ENCODE results near the gene KRTAP25-1. TPM values are rescaled to one million over a fixed set of nuclear protein-coding genes. Genes with fewer than 3 reads are reported as not detected.

The KRTAP25-1 gene
- total RNA-seq, 4 donors from 2014 or later, result not detected

- Histone ChIP-seq H3K4me1 (no peaks in the 10 kb centered on the region), H3K9me3 (no peaks in the 10 kb centered on the region), H3K27ac (replicated peaks in 1 of 4) (no peak overlapping the region), H3K27me3 (no peaks in the 10 kb centered on the region), H3K4me3 (no peak overlapping the region), H3K36me3 (no peaks in the 10 kb centered on the region)
- intact Hi-C loops (cut with DNase I), result no loop called here
- no peak for DNase-seq (ENCODE audit: extremely low spot score)
- TF ChIP-seq POLR2A (IDR thresholded peaks at IDR 0.05; ENCODE audit: low read depth) (no peak), EP300 (IDR thresholded peaks at IDR 0.05) (no peak), CTCF (IDR thresholded peaks at IDR 0.05) (no peak), POLR2AphosphoS5 (IDR thresholded peaks at IDR 0.05) (no peak)
- WGBS, result 71% methylated on average over 3 of the region's 3 CpGs
These were observed 44.4 kb upstream of the KRTAP25-1 start for GRCh38 chr21:30333736-30334135.

GRCh38 chr21:30332681-30333080 is 43.4 kb upstream of the KRTAP25-1 start:
- Histone ChIP-seq H3K27me3 (no peaks in the 10 kb centered on the region), H3K4me3 (no peak overlapping the region), H3K4me1 (no peaks in the 10 kb centered on the region), H3K9me3 (no peaks in the 10 kb centered on the region), H3K36me3 (no peaks in the 10 kb centered on the region), H3K27ac (replicated peaks in 1 of 4) (no peak overlapping the region)
- no peak for TF ChIP-seq POLR2AphosphoS5 (IDR thresholded peaks at IDR 0.05)
- TF ChIP-seq CTCF (IDR thresholded peaks at IDR 0.05), result no peak
- no peak for TF ChIP-seq POLR2A (IDR thresholded peaks at IDR 0.05; ENCODE audit: low read depth)
- no peak for TF ChIP-seq EP300 (IDR thresholded peaks at IDR 0.05)
- intact Hi-C loops (cut with DNase I), result no loop called here
- no peak for DNase-seq (ENCODE audit: extremely low spot score)
- 71% methylated on average over 2 of the region's 2 CpGs for WGBS

GRCh38 chr21:30329203-30329875 is 40.0 kb upstream of the KRTAP25-1 start:
- Histone ChIP-seq H3K9me3 (peaks cover 0 to 14% (median 3%) of the 10 kb centered on the region in 4 donors), H3K4me1 (no peaks in the 10 kb centered on the region), H3K27me3 (no peaks in the 10 kb centered on the region), H3K36me3 (no peaks in the 10 kb centered on the region), H3K27ac (replicated peaks in 1 of 4) (no peak overlapping the region), H3K4me3 (no peak overlapping the region)
- WGBS, result 88% methylated on average over 4 of the region's 4 CpGs
- DNase-seq (ENCODE audit: extremely low spot score), result no peak
- intact Hi-C loops (cut with DNase I), result no loop called here
- TF ChIP-seq POLR2A (IDR thresholded peaks at IDR 0.05; ENCODE audit: low read depth), result no peak
- no peak for TF ChIP-seq EP300 (IDR thresholded peaks at IDR 0.05)
- no peak for TF ChIP-seq POLR2AphosphoS5 (IDR thresholded peaks at IDR 0.05)
- TF ChIP-seq CTCF (IDR thresholded peaks at IDR 0.05), result no peak

GRCh38 chr21:30326390-30326789 is 37.1 kb upstream of the KRTAP25-1 start:
- intact Hi-C loops (cut with DNase I), result no loop called here
- no peaks in the 10 kb centered on the region for H3K27me3 ChIP-seq
- no peak for DNase-seq (ENCODE audit: extremely low spot score)
- H3K4me1 ChIP-seq, result no peaks in the 10 kb centered on the region
- peaks cover 0 to 14% (median 3%) of the 10 kb centered on the region in 4 donors for H3K9me3 ChIP-seq
- TF ChIP-seq CTCF (IDR thresholded peaks at IDR 0.05) (no peak), POLR2AphosphoS5 (IDR thresholded peaks at IDR 0.05) (no peak), EP300 (IDR thresholded peaks at IDR 0.05) (no peak), POLR2A (IDR thresholded peaks at IDR 0.05; ENCODE audit: low read depth) (no peak)
- no peak overlapping the region for H3K4me3 ChIP-seq
- no peaks in the 10 kb centered on the region for H3K36me3 ChIP-seq
- H3K27ac ChIP-seq (replicated peaks in 1 of 4), result no peak overlapping the region

- Histone ChIP-seq H3K9me3 (no peaks in the 10 kb centered on the region), H3K36me3 (no peaks in the 10 kb centered on the region), H3K4me3 (no peak within 1 kb of the TSS), H3K27ac (replicated peaks in 1 of 4) (no peak within 1 kb of the TSS), H3K4me1 (no peaks in the 10 kb centered on the region), H3K27me3 (no peaks in the 10 kb centered on the region)
- intact Hi-C loops (cut with DNase I), result no loop called here
- DNase-seq (ENCODE audit: extremely low spot score), result no peak
- 73% methylated on average over 2 of the region's 2 CpGs for WGBS
- no peak for TF ChIP-seq CTCF (IDR thresholded peaks at IDR 0.05)
These were observed 30.9 kb upstream of the KRTAP25-1 start, which contains the start of gene KRTAP26-1 for GRCh38 chr21:30320215-30320614. Gene KRTAP26-1 (minus strand): TSS chr21:30320315. CDS start chr21:30320035, 280 bp downstream.
